GM10248 (cell line): Measurements from ENCODE around the gene UBXN2A.

Experiments used
- CTCF ChIA-PET: fragments of 300-600 bp; sonication (Branson Sonifier 250); formaldehyde crosslinking; extraction: SDS; loops from one replicate; lab custom pipeline; 2021; ENCODE audit warnings: antibody characterized with exemption; lab: Yijun Ruan, JAX
- POLR2A ChIA-PET: fragments of 350-650 bp; sonication (Branson Sonifier 250); formaldehyde crosslinking; extraction: SDS; loops from one replicate; lab custom pipeline; 2020; ENCODE audit warnings: antibody characterized with exemption; lab: Yijun Ruan, JAX
- DNase-seq: peaks from one replicate; pipeline ENCODE4 v3.0.0; 2012; ENCODE audit errors: extremely low spot score
- CTCF ChIP-seq: IDR thresholded peaks from 2 replicates; pipeline ENCODE4 v1.5.1; 2012; ENCODE audit warnings: mild to moderate bottlenecking, low read depth; ENCODE audit errors: extremely low read depth, missing control alignments, control extremely low read depth

Gene UBXN2A

GRCh38 chr2:24051833-24052232 is 111.6 kb downstream of the UBXN2A start:
- DNase-seq = no peak
- POLR2A ChIA-PET = no interaction called here
- TF ChIP-seq CTCF = no peak
- CTCF ChIA-PET = interaction anchor here (1.2 to 5.7 kb wide), 6 partner anchors 9 to 227 kb away, joined by 3 to 25 read pairs (median 5); partner anchors contain the start of gene TP53I3

- no peak for TF ChIP-seq CTCF
- no peak for DNase-seq
- CTCF ChIA-PET = interaction anchor here (1.3 to 5.7 kb wide), 3 partner anchors 7 to 31 kb away, joined by 3 to 25 read pairs (median 24); partner anchors contain the start of gene TP53I3
Observed at GRCh38 chr2:24052951-24053350, 112.7 kb downstream of the UBXN2A start.

More at GRCh38 chr2:24052951-24053350, 112.7 kb downstream of the UBXN2A start:
- POLR2A ChIA-PET = interaction anchor here (0.5 to 0.6 kb wide), 2 partner anchors 8 to 340 kb away, joined by 3 to 4 read pairs; no protein-coding TSS in a partner anchor
